GM23338 (cell line): Measurements from ENCODE around the gene ONECUT1.
A peak's percentile ranks its signal among the peaks of the same experiment; 100 is the strongest.

Experiments
- CTCF ChIP-seq, 2 experiments: fragments of 200-600 bp in 1 of 2; sonication (generic) in 1 of 2; conservative IDR thresholded peaks; 2 replicates each; pipeline versions ENCODE4 v1.5.1 to v1.6.1; 2016 to 2017; ENCODE audit warnings: antibody characterized with exemption in 2 of 2, low read depth in 2 of 2, mild to moderate bottlenecking in 2 of 2, moderate library complexity in 1 of 2
- TF ChIP-seq, protein P1 (sequence below): IDR thresholded peaks from one replicate; pipeline ENCODE4 v1.6.1; 2018; ENCODE audit warnings: antibody characterized with exemption; ENCODE audit not compliant: unreplicated experiment

- TF ChIP-seq CTCF (conservative IDR thresholded peaks at IDR 0.05; ENCODE audit: low read depth in 2 of 2): peak; percentile 39 to 41
- TF ChIP-seq, protein P1, sequence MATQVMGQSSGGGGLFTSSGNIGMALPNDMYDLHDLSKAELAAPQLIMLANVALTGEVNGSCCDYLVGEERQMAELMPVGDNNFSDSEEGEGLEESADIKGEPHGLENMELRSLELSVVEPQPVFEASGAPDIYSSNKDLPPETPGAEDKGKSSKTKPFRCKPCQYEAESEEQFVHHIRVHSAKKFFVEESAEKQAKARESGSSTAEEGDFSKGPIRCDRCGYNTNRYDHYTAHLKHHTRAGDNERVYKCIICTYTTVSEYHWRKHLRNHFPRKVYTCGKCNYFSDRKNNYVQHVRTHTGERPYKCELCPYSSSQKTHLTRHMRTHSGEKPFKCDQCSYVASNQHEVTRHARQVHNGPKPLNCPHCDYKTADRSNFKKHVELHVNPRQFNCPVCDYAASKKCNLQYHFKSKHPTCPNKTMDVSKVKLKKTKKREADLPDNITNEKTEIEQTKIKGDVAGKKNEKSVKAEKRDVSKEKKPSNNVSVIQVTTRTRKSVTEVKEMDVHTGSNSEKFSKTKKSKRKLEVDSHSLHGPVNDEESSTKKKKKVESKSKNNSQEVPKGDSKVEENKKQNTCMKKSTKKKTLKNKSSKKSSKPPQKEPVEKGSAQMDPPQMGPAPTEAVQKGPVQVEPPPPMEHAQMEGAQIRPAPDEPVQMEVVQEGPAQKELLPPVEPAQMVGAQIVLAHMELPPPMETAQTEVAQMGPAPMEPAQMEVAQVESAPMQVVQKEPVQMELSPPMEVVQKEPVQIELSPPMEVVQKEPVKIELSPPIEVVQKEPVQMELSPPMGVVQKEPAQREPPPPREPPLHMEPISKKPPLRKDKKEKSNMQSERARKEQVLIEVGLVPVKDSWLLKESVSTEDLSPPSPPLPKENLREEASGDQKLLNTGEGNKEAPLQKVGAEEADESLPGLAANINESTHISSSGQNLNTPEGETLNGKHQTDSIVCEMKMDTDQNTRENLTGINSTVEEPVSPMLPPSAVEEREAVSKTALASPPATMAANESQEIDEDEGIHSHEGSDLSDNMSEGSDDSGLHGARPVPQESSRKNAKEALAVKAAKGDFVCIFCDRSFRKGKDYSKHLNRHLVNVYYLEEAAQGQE: no peak
These were observed 30.2 kb downstream of the ONECUT1 start for GRCh38 chr15:52759969-52760368.
